A673 (cell line): ENCODE data around the gene PSMA2.

ENCODE experiments used
- CTCF ChIP-seq: fragments of 300-800, 200-600 bp; sonication (generic); conservative IDR thresholded peaks from 2 replicates; pipeline ENCODE4 v1.5.1; 2017; ENCODE audit warnings: low read depth, mild to moderate bottlenecking, antibody characterized with exemption, low read length, moderate library complexity, mixed read lengths
- EZH2 ChIP-seq: fragments of 200-600 bp; sonication (generic); IDR thresholded peaks from 2 replicates; pipeline ENCODE4 v1.6.1; 2017; ENCODE audit warnings: borderline replicate concordance, low read depth, mild to moderate bottlenecking, mixed read lengths, antibody characterized with exemption, low read length; ENCODE audit not compliant: poor library complexity, severe bottlenecking

DNA sequence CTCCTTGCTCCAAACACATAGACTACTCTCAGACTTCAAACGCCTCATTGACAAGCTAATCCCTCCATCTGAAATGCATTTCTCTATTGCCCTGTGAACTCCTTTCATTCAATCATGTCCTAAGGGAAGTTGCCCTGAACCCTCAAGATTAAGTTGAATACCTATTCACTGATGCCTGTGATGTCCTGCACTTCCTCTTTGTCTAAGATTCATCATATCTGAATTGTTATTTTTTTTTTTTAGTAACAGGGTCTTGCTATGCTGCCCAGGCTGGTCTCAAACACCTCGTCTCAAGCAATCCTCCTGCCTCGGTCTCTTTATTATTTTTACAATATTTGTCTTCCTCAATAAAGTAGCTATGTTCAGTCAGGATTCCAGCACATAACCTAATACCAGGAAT is 3.2 kb downstream of the PSMA2 start:
- TF ChIP-seq EZH2 (no peak), CTCF (no peak)
